Non-pigmented ciliary epithelial cell (primary cell): Measurements from ENCODE around the gene TMEM204.
"Not testable (repeated sequence)": the region's sequence is repeated elsewhere in the genome, so short reads cannot be mapped to it uniquely, and the experiment has no call there.

Experiments used
- DNase-seq: peaks from one replicate; pipeline ENCODE4 v3.0.0-alpha.2; 2010; ENCODE audit warnings: low read depth

Gene TMEM204

DNA sequence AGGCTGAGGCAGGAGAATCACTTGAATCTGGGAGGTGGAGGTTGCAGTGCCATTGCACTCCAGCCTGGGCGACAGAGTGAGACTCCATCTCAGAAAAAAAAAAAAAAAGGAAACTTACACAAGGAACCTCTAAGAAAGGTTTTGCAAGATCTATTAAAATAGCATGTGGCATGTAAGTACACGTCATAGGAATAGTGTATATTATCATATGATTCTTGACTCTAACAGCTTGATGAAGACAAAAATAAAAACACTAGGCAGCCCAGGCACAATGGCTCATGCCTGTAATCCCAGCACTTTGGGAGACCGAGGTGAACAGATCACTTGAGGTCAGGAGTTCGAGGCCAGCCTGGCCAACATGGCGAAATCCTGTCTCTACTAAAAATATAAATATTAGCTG lies 62.0 kb downstream of the TMEM204 start:
- not testable (repeated sequence) for DNase-seq

DNA sequence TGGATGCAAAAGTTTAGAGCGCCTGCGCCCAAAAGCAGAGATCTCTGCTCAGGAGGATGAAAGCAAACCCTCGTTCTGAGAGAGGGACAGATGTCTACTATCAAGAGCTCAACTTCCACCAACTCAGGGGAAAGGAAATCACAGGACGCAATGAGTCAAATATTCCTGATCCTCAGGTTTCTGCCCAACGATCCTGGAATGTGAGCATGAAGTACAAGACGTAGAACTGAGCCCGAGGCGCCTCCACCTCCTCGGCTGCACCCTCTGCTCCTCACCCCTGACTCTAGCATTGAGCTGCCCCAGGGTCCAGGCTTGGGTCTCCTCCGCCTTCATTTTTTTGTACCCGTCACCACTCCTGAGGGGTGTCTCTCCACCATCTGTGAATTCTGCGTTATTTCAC lies 63.0 kb downstream of the TMEM204 start:
- DNase-seq: no peak

DNA sequence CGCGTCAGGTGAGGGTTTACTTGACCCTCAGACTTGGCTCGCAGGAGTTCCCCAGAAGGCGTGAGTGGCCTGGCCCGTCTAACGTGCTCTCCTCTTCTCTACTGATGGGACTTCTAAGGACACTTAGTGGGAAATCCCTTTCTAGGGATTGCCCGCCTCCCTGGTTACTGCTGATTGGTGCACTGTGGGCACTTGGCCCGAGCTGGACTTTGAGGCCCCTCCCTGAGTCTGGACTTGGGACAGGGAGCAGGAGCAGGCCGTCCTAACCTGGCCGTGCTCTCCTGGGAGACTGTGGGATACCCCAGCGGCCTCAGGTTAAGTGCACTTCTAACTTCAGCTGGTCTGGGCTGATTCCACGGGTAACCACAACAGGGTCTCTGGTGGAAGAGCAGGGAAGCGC lies 63.7 kb downstream of the TMEM204 start:
- no peak for DNase-seq

DNA sequence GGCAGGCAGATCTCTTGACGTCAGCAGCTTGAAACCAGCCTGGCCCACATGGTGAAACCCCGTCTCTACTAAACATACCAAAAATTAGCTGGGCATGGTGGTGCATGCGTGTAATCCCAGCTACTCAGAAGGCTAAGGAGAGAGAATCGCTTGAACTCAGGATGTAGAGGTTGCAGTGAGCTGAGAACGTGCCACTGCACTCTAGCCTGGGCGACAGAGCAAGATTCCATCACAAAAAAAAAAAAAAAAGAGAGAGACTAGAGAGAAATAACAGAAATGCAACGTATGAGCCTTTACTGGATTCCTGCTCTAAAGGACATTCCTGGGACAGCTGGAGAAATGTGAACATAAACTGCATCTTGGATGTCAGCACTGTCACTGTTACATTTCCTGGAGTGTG lies 67.6 kb downstream of the TMEM204 start:
- no peak for DNase-seq

DNA sequence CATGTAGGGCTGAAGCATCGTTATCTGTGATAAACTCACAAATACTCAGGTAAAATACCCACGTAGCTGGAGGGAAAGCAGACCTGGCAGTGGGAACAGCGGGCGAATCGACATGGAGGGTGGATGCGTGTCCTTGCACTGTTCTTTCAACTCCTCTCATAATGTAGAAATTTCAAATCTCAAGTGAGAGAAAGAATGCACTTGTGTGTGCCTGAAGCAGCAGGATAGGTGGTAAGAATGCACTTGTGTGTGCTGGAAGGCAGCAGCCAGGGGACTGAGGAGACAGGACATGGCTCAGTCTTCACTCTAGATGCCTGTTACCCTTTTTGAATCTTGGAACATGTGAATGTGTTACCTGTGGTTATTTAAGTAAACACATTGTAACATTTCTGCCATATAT lies 68.0 kb downstream of the TMEM204 start:
- DNase-seq: no peak

DNA sequence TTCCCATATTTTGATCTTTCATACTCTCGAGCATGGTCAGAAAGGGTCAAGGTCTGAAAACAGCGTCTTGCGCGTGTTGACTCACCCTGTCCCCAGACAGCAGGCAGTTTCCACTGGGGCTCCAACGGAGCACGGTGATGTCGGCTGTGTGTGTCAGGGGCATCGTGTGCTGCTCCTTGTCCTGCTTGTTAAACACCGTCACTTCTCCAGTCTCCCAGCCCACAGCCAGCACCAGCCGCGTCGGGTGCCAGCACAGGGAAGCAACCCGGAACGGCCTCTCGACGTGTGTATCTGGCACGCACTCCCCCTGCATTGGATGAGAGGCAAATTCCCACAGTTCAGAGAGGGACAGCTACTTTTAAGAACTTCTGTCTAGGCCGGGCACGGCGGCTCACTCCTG lies 68.8 kb downstream of the TMEM204 start:
- no peak for DNase-seq
